Skeletal muscle tissue (tissue), 4 donors: ENCODE data around the gene FST. TPM values are rescaled to one million over a fixed set of nuclear protein-coding genes. Genes with fewer than 3 reads are reported as not detected.

ENCODE experiments used
- H3K27ac ChIP-seq: one replicate; pipeline ENCODE4 v1.7.0; 2013; ENCODE audit warnings: mild to moderate bottlenecking, low read depth, low read length, inconsistent platforms
- H3K27me3 ChIP-seq, 3 donors: one replicate each; pipeline ENCODE4 v1.7.0; 2013; ENCODE audit warnings: low read length in 3 of 3; ENCODE audit not compliant: control insufficient read depth in 3 of 3, insufficient read depth in 3 of 3
- H3K36me3 ChIP-seq, 3 donors: one replicate each; pipeline ENCODE4 v1.7.0; 2013; ENCODE audit warnings: low read length in 3 of 3; ENCODE audit not compliant: control insufficient read depth in 3 of 3, insufficient read depth in 3 of 3
- H3K4me1 ChIP-seq, 3 donors: one replicate each; pipeline ENCODE4 v1.7.0; 2013; ENCODE audit warnings: low read length in 3 of 3, mild to moderate bottlenecking in 3 of 3; ENCODE audit not compliant: control insufficient read depth in 3 of 3, insufficient read depth in 3 of 3
- H3K4me3 ChIP-seq, 3 donors: one replicate each; pipeline ENCODE4 v1.7.0; 2013; ENCODE audit warnings: low read length in 3 of 3
- H3K9ac ChIP-seq, 3 donors: one replicate each; pipeline ENCODE4 v1.7.0; 2013; ENCODE audit warnings: low read length in 3 of 3, mild to moderate bottlenecking in 3 of 3, moderate library complexity in 2 of 3, low read depth in 1 of 3
- H3K9me3 ChIP-seq, 3 donors: one replicate each; pipeline ENCODE4 v1.7.0; 2013; ENCODE audit warnings: low read length in 3 of 3; ENCODE audit not compliant: control insufficient read depth in 3 of 3
- total RNA-seq: library from RNA; depleted of rRNA; stranded (reverse); fragments of >200 nt; gene quantifications from one replicate; pipeline ENCODE4 v1.2.3, GENCODE V29; 2014
- donor health status: Osteomylitis.

FST gene
- total RNA-seq, 1 donor from 2014 or later, result 24.5 TPM

DNA sequence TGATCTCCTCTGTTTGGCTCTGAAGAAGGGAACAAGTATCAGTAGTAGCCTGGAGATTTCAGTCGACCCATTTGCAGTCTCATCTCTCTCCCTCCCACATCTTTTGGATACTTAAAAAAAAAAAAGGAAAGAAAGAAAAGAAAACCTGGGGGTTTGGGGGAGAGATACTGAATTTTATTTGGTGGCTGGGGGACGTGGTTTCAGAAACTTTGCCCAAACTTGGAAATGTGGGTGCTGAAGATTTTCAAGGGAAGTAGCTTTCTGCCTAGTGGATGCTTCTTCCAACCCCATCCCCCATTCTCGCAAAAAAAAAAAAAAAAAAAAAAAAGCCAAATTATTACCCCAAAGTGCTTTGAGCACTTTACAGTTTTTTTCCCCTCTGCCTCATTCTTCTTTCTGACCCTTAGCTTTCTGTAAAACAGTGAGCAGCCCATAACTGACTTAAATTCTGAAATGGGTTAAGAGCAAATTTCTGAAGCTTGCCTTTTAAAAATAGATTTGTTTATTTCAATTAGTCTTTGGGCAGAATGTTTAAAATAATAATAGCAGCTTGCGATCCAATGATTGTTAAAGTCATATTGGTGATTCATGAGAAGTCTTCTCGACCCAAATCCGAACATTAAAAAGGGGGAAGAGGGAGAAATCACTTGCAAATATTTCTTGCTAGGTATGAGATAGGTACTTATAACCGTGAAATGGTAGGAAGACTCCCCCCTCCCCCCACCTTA, 894 bp downstream of the FST start:
- peak overlapping the region; percentile 74 to 83 (median 80) for H3K9ac ChIP-seq
- peak overlapping the region; percentile 84 to 92 (median 84) for H3K4me3 ChIP-seq
- H3K4me1 ChIP-seq, result peaks cover 9 to 17% (median 13%) of the 10 kb centered on the region in 3 donors
- H3K9me3 ChIP-seq, result no peaks in the 10 kb centered on the region
- H3K27ac ChIP-seq, result peak overlapping the region; percentile 90
- H3K36me3 ChIP-seq, result peaks cover 0 to 13% (median 8%) of the 10 kb centered on the region in 3 donors
- H3K27me3 ChIP-seq, result no peaks in the 10 kb centered on the region

GRCh38 chr5:53481887-53482716, 1.7 kb downstream of the FST start:
- Histone ChIP-seq H3K9me3 (no peaks in the 10 kb centered on the region), H3K27ac (peak overlapping the region; percentile 90), H3K4me3 (peak overlapping the region; percentile 84 to 92 (median 84)), H3K27me3 (no peaks in the 10 kb centered on the region), H3K36me3 (peaks cover 0 to 13% (median 8%) of the 10 kb centered on the region in 3 donors), H3K9ac (peak overlapping the region; percentile 67 to 83 (median 74)), H3K4me1 (peaks cover 9 to 17% (median 13%) of the 10 kb centered on the region in 3 donors)

DNA sequence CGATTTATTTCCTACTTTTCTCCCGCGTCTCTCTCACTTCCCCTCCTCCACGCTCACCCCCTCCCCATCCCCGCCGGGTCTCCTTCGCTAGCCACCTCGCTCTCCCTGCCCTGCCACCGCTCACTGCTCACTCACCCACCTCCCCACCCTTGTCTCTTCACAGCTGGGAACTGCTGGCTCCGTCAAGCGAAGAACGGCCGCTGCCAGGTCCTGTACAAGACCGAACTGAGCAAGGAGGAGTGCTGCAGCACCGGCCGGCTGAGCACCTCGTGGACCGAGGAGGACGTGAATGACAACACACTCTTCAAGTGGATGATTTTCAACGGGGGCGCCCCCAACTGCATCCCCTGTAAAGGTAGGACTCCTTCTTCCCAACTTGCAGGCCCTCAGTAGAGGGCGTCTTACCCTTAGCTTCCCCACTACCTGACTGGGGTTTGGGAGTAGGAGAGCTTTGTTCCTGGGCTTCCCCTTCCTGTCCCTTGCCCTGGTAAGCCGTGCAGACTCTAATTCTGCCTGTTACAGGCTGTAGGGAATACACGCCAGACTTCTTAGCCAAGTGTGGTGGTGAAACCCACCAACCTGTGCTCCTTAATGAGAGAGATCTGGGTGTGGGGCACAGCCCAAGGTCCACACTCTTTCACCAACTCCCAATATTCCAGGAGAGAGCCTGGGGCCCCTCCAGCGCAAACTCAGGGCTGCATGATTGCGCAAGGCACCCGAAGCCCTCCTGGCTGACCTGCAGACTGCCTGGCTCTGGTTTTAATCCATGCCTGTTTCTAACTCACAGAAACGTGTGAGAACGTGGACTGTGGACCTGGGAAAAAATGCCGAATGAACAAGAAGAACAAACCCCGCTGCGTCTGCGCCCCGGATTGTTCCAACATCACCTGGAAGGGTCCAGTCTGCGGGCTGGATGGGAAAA, 2.5 kb downstream of the FST start:
- H3K9ac ChIP-seq, result peak overlapping the region; percentile 69 to 83 (median 74)
- H3K4me3 ChIP-seq, result peak overlapping the region; percentile 84 to 92 (median 84)
- peaks cover 0 to 13% (median 8%) of the 10 kb centered on the region in 3 donors for H3K36me3 ChIP-seq
- H3K27ac ChIP-seq, result peak overlapping the region; percentile 90
- H3K27me3 ChIP-seq, result no peaks in the 10 kb centered on the region
- peaks cover 9 to 17% (median 13%) of the 10 kb centered on the region in 3 donors for H3K4me1 ChIP-seq
- H3K9me3 ChIP-seq, result no peaks in the 10 kb centered on the region

DNA sequence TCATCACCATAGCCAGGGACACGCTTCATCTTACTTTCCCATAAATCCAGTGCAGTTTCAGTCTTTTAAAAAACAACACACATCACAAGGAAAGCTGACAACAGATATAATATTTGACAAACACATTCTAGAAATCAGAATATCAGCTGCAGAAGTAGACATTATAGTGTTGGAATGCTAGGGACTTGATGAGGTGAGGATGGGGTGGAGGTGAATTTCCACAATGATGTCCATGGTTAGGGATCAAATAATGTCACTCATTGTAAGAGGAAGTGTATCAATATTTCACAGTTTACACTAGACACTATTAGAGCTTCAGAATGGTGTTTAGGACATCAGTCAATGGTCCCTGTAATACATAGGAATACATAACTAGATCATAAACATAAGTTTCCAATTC, 7.0 kb downstream of the FST start:
- H3K27ac ChIP-seq, result no peak overlapping the region
- H3K9me3 ChIP-seq, result no peaks in the 10 kb centered on the region
- H3K4me1 ChIP-seq, result peaks cover 14 to 17% (median 16%) of the 10 kb centered on the region in 3 donors
- H3K4me3 ChIP-seq, result no peak overlapping the region
- H3K36me3 ChIP-seq, result peaks cover 0 to 13% (median 8%) of the 10 kb centered on the region in 3 donors
- H3K27me3 ChIP-seq, result no peaks in the 10 kb centered on the region
- no peak overlapping the region for H3K9ac ChIP-seq

- H3K27me3 ChIP-seq, result no peaks in the 10 kb centered on the region
- H3K27ac ChIP-seq, result peak overlapping the region; percentile 27
- peaks cover 0 to 13% (median 8%) of the 10 kb centered on the region in 3 donors for H3K36me3 ChIP-seq
- peaks cover 7 to 10% (median 9%) of the 10 kb centered on the region in 3 donors for H3K4me1 ChIP-seq
- H3K9ac ChIP-seq, result no peak overlapping the region
- no peak overlapping the region for H3K4me3 ChIP-seq
- H3K9me3 ChIP-seq, result no peaks in the 10 kb centered on the region
Observed at GRCh38 chr5:53488195-53488722, 7.8 kb downstream of the FST start.

DNA sequence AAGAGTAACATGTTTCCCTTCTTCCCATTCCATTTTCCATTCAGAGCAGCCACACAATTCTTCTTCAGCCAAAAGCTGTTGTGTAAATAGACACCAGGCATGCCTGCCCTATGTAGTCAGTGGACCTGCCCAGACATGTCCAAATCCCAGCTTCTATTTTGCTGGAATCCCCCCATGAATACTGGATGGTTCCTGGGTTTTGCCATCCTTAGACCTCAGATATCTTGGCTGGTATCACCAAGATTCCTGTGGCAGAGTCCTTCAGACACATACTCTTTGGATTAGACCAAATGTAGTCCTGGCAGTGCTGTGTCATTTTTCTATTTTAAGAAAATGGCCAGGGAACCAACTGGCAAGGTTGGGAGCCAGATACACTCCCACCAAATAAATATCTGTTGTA, 10.3 kb downstream of the FST start:
- Histone ChIP-seq H3K36me3 (no peaks in the 10 kb centered on the region), H3K9me3 (no peaks in the 10 kb centered on the region), H3K4me1 (peaks cover 6 to 8% (median 7%) of the 10 kb centered on the region in 3 donors), H3K27me3 (no peaks in the 10 kb centered on the region), H3K9ac (peak overlapping the region in 1 of 3 donors; percentile 35), H3K27ac (peak overlapping the region; percentile 65), H3K4me3 (peak overlapping the region in 1 of 3 donors; percentile 45)

DNA sequence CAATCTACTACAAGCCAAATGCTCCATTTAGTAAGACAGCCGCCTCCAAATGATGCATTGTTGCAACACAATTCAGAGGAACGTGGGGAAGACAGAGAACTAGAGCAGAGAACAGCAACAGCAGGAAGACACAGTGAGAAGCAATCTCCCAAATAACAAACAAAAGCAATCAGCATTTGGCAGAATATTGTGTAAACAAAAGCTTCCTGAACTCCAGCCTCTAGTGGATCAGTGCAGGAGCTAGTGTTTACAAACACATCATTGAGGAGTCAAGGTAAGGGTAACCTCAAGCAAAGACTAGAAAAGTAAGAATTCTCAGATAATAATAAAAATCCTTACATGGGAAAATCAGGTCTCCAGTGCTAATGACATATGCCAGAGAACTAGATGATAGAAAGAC, 20.6 kb downstream of the FST start:
- Histone ChIP-seq H3K36me3 (no peaks in the 10 kb centered on the region), H3K4me1 (no peaks in the 10 kb centered on the region), H3K4me3 (no peak overlapping the region), H3K27ac (no peak overlapping the region), H3K27me3 (no peaks in the 10 kb centered on the region), H3K9me3 (no peaks in the 10 kb centered on the region), H3K9ac (no peak overlapping the region)

DNA sequence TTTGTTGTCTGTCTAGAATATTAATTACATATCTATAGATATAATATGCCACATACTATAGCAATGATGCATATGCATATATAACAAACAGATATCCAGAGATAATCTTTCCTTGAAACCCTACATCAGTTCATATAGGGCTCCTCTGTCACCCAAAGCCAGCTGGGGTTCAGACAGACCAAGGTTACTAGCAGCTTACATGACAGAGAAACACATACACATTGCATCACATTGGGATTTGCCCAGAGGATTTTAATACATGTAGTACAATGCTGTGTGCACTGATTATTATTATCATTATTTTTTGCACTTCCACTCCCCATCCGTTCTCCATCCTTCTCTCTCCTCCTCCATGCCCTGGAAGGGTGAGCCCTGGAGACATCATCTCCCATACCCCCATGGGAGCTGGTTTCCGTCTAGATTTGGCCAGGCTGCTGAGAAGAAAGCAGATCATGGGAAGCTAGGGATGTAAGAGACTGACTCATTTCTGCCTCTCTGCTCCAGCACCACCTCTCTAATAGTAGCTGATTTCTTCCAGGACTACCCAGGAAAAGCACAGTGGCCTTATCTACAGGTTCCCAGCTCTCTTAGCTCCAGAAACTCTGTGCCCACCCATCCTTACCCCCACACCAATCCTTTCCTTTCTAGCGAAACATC, 23.3 kb downstream of the FST start:
- Histone ChIP-seq H3K27ac (no peak overlapping the region), H3K9me3 (no peaks in the 10 kb centered on the region), H3K9ac (no peak overlapping the region), H3K36me3 (no peaks in the 10 kb centered on the region), H3K4me3 (no peak overlapping the region), H3K4me1 (no peaks in the 10 kb centered on the region), H3K27me3 (no peaks in the 10 kb centered on the region)

DNA sequence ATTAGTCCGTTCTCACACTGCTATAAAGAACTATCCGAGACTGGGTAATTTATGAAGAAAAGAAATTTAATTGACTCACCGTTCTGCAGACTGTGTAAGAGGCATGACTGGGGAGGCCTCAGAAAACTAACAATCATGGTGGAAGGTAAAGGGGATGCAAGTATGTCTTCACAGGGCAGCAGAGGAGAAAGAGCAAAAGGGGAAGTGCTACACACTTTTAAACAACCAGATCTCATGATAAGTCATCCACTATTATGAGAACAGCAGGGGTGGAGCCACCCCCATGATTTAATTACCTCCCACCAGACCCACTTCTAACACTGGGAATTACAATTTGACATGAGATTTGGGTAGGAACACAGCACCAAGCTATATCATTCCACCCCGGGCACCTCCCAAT, 26.6 kb downstream of the FST start:
- Histone ChIP-seq H3K9ac (no peak overlapping the region), H3K36me3 (no peaks in the 10 kb centered on the region), H3K4me1 (no peaks in the 10 kb centered on the region), H3K27ac (no peak overlapping the region), H3K4me3 (no peak overlapping the region), H3K9me3 (peaks cover 0 to 7% (median 4%) of the 10 kb centered on the region in 3 donors), H3K27me3 (no peaks in the 10 kb centered on the region)
